Spleen (tissue), 11 donors: ENCODE results near the gene FAM53B. TPM values are rescaled to one million over a fixed set of nuclear protein-coding genes. Genes with fewer than 3 reads are reported as not detected.

ENCODE experiments used
- DNase-seq: peaks from one replicate; pipeline ENCODE4 v3.0.0-alpha.2; 2020
- H3K27ac ChIP-seq, 8 donors: fragments of 200-600 bp; sonication (generic) in 7 of 8; 1 replicate in 4 of 8; 2 replicates in 4 of 8; pipeline versions ENCODE4 v1.5.0 to v1.8.0; 2016 to 2021; ENCODE audit warnings: inconsistent platforms in 4 of 8, mild to moderate bottlenecking in 4 of 8, moderate library complexity in 1 of 8
- H3K27me3 ChIP-seq, 7 donors: fragments of 200-600 bp; sonication (generic) in 6 of 7; replicated peaks in 1 of 7; 1 replicate in 4 of 7; 2 replicates in 3 of 7; pipeline versions ENCODE4 v1.5.0 to v1.8.0; 2016 to 2021; ENCODE audit warnings: inconsistent platforms in 3 of 7, mild to moderate bottlenecking in 1 of 7
- H3K36me3 ChIP-seq, 6 donors: fragments of 200-600 bp; sonication (generic) in 5 of 6; 1 replicate in 4 of 6; 2 replicates in 2 of 6; pipeline versions ENCODE4 v1.5.0 to v1.8.0; 2016 to 2021; ENCODE audit warnings: inconsistent platforms in 2 of 6
- H3K4me1 ChIP-seq, 6 donors: fragments of 200-600 bp; sonication (generic) in 5 of 6; 1 replicate in 3 of 6; 2 replicates in 3 of 6; pipeline versions ENCODE4 v1.5.0 to v1.8.0; 2016 to 2021; ENCODE audit warnings: inconsistent platforms in 3 of 6
- H3K4me3 ChIP-seq, 8 donors: fragments of 200-600 bp; sonication (generic) in 7 of 8; 1 replicate in 4 of 8; 2 replicates in 4 of 8; pipeline versions ENCODE4 v1.5.0 to v1.8.0; 2016 to 2021; ENCODE audit warnings: inconsistent platforms in 4 of 8, mild to moderate bottlenecking in 4 of 8, moderate library complexity in 2 of 8
- H3K9me3 ChIP-seq, 8 donors: fragments of 200-600 bp; sonication (generic) in 7 of 8; 1 replicate in 4 of 8; 2 replicates in 4 of 8; pipeline versions ENCODE4 v1.5.0 to v1.8.0; 2016 to 2021; ENCODE audit warnings: inconsistent platforms in 4 of 8
- POLR2A ChIP-seq, 3 donors: fragments of 450-650 bp; IDR thresholded peaks; one replicate each; pipeline ENCODE4 v1.5.1; 2017; ENCODE audit warnings: antibody characterized with exemption in 3 of 3, mild to moderate bottlenecking in 1 of 3
- POLR2AphosphoS5 ChIP-seq, 3 donors: sonication (generic); formaldehyde crosslinking; IDR thresholded peaks; one replicate each; pipeline ENCODE4 v1.5.1; 2017; ENCODE audit warnings: antibody characterized with exemption in 3 of 3
- WGBS, 5 donors: extraction: QIAGEN DNeasy Blood & Tissue Kit in 3 of 5; methylation state at CpG; one replicate each; pipeline versions ENCODE4 v1.1.5 to v1.1.7; 2013 to 2018; 5-methylcytosine and 5-hydroxymethylcytosine counted together
- intact Hi-C: fragments of 100-400 bp; cut with DNase I; formaldehyde crosslinking; loops from one replicate; pipeline ENCODE4 v1.15.0; 2023; ENCODE audit warnings: low total_unique reads
- polyA plus RNA-seq, 3 donors: library from polyadenylated mRNA; stranded (reverse); fragments of 200-250 nt; gene quantifications; one replicate each; pipeline ENCODE4 v1.2.1, GENCODE V29; 2013
- total RNA-seq, 7 donors: library from RNA; depleted of rRNA in 3 of 7; stranded (reverse); fragments of >200 nt in 3 of 7; fragmentation: NEBNext Ultra II Directional in 4 of 7; extraction: Animal tissue kit (Norgen Biotek cat#: 25700) in 4 of 7; gene quantifications; one replicate each; pipeline versions ENCODE4 v1.1.0 to v1.2.1, GENCODE V29; 2016 to 2021
- TF ChIP-seq, protein P1 (sequence below), 11 experiments: fragments of 200-600 bp in 7 of 11; fragments of 450-650 bp in 4 of 11; sonication (generic) in 4 of 11; IDR thresholded peaks in 8 of 11; conservative IDR thresholded peaks in 3 of 11; 1 replicate in 7 of 11; 2 replicates in 4 of 11; pipeline versions ENCODE4 v1.4.0 to v1.8.0; 2016 to 2021; ENCODE audit warnings: antibody characterized with exemption in 11 of 11, inconsistent platforms in 4 of 11, mild to moderate bottlenecking in 1 of 11
- donor health status: healthy with polysubstance abuse.
- donor health status: DM: no; HTN: no; CAD: no; lungs with moderate emphysema.
- donor health status: DM: no; HTN: no; CAD: no.
- donor health status: Bipolar disorder and iron deficiency.
- donor health status: healthy.
- donor health status: DM: no; HTN: no; CAD: no.
- donor health status: DM: yes; HTN: yes; CAD: no.

The FAM53B gene
- total and polyA plus RNA-seq, 10 donors, result 13.3 to 94.0 (median 56.2) TPM

DNA sequence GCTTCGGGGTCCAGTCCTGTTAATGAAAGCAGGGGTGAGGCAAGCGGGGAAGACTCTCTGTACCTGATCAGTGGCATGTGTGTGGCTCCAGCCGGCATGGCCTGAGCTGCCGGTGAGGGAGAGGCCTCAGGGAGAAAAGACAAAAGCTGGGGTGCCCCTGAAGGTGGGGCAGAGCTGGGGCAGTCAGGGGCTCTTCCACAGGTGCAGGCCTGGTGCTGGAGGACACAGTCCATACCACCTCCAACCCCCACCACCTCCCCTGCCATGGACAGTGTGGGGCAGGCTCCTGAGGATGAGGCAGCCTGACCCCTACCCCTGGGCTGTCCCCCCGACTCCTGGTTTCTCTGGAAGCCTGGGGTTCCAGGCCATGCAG, 153.1 kb downstream of the FAM53B start:
- TF ChIP-seq, protein P1, sequence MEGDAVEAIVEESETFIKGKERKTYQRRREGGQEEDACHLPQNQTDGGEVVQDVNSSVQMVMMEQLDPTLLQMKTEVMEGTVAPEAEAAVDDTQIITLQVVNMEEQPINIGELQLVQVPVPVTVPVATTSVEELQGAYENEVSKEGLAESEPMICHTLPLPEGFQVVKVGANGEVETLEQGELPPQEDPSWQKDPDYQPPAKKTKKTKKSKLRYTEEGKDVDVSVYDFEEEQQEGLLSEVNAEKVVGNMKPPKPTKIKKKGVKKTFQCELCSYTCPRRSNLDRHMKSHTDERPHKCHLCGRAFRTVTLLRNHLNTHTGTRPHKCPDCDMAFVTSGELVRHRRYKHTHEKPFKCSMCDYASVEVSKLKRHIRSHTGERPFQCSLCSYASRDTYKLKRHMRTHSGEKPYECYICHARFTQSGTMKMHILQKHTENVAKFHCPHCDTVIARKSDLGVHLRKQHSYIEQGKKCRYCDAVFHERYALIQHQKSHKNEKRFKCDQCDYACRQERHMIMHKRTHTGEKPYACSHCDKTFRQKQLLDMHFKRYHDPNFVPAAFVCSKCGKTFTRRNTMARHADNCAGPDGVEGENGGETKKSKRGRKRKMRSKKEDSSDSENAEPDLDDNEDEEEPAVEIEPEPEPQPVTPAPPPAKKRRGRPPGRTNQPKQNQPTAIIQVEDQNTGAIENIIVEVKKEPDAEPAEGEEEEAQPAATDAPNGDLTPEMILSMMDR (IDR thresholded peaks at IDR 0.05 in 8 of 11, conservative IDR thresholded peaks at IDR 0.05 in 3 of 11), result no peak
- TF ChIP-seq POLR2A (IDR thresholded peaks at IDR 0.05) (no peak), POLR2AphosphoS5 (IDR thresholded peaks at IDR 0.05) (no peak)
- Histone ChIP-seq H3K4me3 (no peak overlapping the region), H3K27me3 (no peaks in the 10 kb centered on the region), H3K36me3 (no peaks in the 10 kb centered on the region), H3K4me1 (peaks cover 7 to 45% (median 19%) of the 10 kb centered on the region in 6 donors), H3K27ac (no peak overlapping the region), H3K9me3 (peaks cover 0 to 7% (median 0%) of the 10 kb centered on the region in 8 donors)
- intact Hi-C loops, result no loop called here
- WGBS, 5 donors, result 82 to 93% (median 92%) methylated on average over 4 to 5 of the region's 5 CpGs
- DNase-seq, result peak; percentile 58

- Histone ChIP-seq H3K4me3 (no peak overlapping the region), H3K27me3 (no peaks in the 10 kb centered on the region), H3K27ac (no peak overlapping the region), H3K9me3 (peaks cover 0 to 7% (median 0%) of the 10 kb centered on the region in 8 donors), H3K36me3 (no peaks in the 10 kb centered on the region), H3K4me1 (peaks cover 7 to 41% (median 19%) of the 10 kb centered on the region in 6 donors)
- intact Hi-C loops, result no loop called here
- TF ChIP-seq POLR2A (IDR thresholded peaks at IDR 0.05), result no peak
- TF ChIP-seq, protein P1 (IDR thresholded peaks at IDR 0.05 in 8 of 11, conservative IDR thresholded peaks at IDR 0.05 in 3 of 11), result no peak
- no peak for TF ChIP-seq POLR2AphosphoS5 (IDR thresholded peaks at IDR 0.05)
- peak; percentile 51 for DNase-seq
- 88 to 93% (median 89%) methylated on average over 20 to 23 of the region's 23 CpGs for WGBS, 5 donors
Observed at GRCh38 chr10:124590216-124591122, 153.7 kb downstream of the FAM53B start.

DNA sequence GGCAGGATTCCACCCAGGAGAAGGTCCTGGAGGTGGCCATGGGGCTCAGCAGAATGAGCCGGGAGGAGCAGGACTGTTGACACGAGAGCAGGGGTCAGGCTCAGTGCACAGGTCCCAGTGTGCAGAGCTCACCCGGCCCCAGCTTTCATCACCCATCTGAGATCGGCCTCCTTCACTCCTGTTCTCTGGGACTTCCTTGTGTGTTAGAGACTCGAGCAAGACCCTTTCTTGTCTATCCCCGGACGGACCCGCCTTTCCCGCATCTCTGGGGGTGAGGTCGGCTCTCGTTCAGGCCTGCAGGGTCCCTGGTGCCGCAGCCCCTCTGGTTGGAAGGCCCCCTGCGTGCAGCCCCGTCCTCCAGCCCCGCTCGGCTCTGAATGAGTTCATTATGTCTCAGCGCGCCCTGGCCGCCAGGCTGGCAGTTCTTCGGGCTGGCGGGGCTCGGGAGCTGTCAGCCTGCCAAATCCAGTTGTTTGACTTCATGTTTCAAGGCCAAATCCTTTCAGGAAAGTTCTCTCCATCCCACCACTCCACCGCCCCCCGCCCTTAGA, 154.6 kb downstream of the FAM53B start:
- peak; percentile 71 for DNase-seq
- 80 to 89% (median 84%) methylated on average over 22 to 24 of the region's 24 CpGs for WGBS, 5 donors
- H3K4me3 ChIP-seq, result no peak overlapping the region

More for the DNA sequence above, 154.6 kb downstream of the FAM53B start:
- no peaks in the 10 kb centered on the region for H3K27me3 ChIP-seq
- H3K36me3 ChIP-seq, result no peaks in the 10 kb centered on the region
- TF ChIP-seq POLR2A (IDR thresholded peaks at IDR 0.05) (no peak), POLR2AphosphoS5 (IDR thresholded peaks at IDR 0.05) (no peak)
- TF ChIP-seq, protein P1 (IDR thresholded peaks at IDR 0.05 in 8 of 11, conservative IDR thresholded peaks at IDR 0.05 in 3 of 11), result no peak
- H3K4me1 ChIP-seq, result peaks cover 7 to 37% (median 19%) of the 10 kb centered on the region in 6 donors
- intact Hi-C loops, result no loop called here
- peaks cover 0 to 7% (median 0%) of the 10 kb centered on the region in 8 donors for H3K9me3 ChIP-seq
- H3K27ac ChIP-seq, result no peak overlapping the region
